H1 (cell line): Measurements from ENCODE around the gene EPN3. TPM values are rescaled to one million over a fixed set of nuclear protein-coding genes. Genes with fewer than 3 reads are reported as not detected.

Source experiments
- CHD1 ChIP-seq: IDR thresholded peaks from 2 replicates; pipeline ENCODE4 v1.6.1; 2012; ENCODE audit warnings: low read depth, low read length, improper control_type of control experiment
- SAP30 ChIP-seq: fragments of 300-600 bp; sonication (generic); IDR thresholded peaks from 2 replicates; pipeline ENCODE4 v1.7.1; 2012; ENCODE audit warnings: low read length, moderate library complexity, mild to moderate bottlenecking, inconsistent platforms; ENCODE audit not compliant: insufficient read depth, insufficient replicate concordance
- polyA plus RNA-seq, 7 experiments: library from polyadenylated mRNA; depleted of rRNA in 3 of 7; stranded (reverse) in 5 of 7; unstranded in 2 of 7; fragments of >200 nt in 5 of 7; fragments of 200-250 nt in 2 of 7; gene quantifications; 1 replicate in 5 of 7; 2 replicates in 1 of 7; 4 replicates in 1 of 7; pipeline versions ENCODE4 v1.2.1 to v1.2.3, GENCODE V29; 2011 to 2013; ENCODE audit warnings: missing spikeins in 2 of 7, mixed read lengths in 2 of 7
- total RNA-seq: library from RNA; stranded (reverse); fragmentation: NEBNext Ultra II Directional; extraction: Animal tissue kit (Norgen Biotek cat#: 25700); gene quantifications from 2 replicates; pipeline ENCODE4 v1.2.1, GENCODE V29; 2021

EPN3 gene
- total and polyA plus RNA-seq, 2 of the 8 experiments (the other 6 are each of a cell fraction or from before 2014, with no cell fraction given): 6.7 to 7.9 TPM

DNA sequence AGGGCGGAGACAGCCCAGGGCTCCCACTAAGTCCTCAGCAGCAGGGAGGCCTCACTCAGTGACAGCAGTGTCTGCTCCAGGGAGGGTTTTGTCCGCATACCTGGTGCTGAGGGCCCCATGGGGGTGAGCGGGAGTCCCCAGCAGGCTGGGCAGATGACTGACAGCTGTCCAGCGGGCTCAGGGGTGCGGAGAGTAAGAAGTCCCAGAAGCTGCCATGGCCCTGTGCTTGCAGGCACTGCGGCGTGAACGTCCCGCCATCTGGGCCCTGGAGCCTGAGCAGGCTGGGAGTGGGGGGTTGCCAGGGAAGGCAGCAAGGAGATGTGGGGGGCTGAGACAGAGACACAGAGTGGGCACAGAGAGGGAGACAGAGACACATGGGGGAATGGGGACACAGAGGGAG, 48.1 kb downstream of the EPN3 start (continued):
- TF ChIP-seq SAP30: no peak
- TF ChIP-seq CHD1: no peak
